Retinal pigment epithelial cell (primary cell): ENCODE results near the gene ADD1.
A peak's percentile ranks its signal among the peaks of the same experiment; 100 is the strongest.
"Not testable (repeated sequence)": the region's sequence is repeated elsewhere in the genome, so short reads cannot be mapped to it uniquely, and the experiment has no call there.

Experiments used
- DNase-seq: peaks from one replicate; pipeline ENCODE4 v3.0.0-alpha.2; 2010; ENCODE audit warnings: low read depth
- H3K4me3 ChIP-seq: 2 replicates; pipeline ENCODE4 v1.5.1; 2011; ENCODE audit warnings: mild to moderate bottlenecking, low read length, control low read depth, moderate library complexity
- TF ChIP-seq, protein P1 (sequence below): conservative IDR thresholded peaks from 2 replicates; pipeline ENCODE4 v1.5.1; 2011; ENCODE audit warnings: low read depth, low read length, control low read depth, inconsistent platforms

ADD1 gene

GRCh38 chr4:2937146-2937857 is 93.7 kb downstream of the ADD1 start:
- H3K4me3 ChIP-seq, result no peak overlapping the region
- peak; percentile 23 for DNase-seq
- TF ChIP-seq, protein P1, sequence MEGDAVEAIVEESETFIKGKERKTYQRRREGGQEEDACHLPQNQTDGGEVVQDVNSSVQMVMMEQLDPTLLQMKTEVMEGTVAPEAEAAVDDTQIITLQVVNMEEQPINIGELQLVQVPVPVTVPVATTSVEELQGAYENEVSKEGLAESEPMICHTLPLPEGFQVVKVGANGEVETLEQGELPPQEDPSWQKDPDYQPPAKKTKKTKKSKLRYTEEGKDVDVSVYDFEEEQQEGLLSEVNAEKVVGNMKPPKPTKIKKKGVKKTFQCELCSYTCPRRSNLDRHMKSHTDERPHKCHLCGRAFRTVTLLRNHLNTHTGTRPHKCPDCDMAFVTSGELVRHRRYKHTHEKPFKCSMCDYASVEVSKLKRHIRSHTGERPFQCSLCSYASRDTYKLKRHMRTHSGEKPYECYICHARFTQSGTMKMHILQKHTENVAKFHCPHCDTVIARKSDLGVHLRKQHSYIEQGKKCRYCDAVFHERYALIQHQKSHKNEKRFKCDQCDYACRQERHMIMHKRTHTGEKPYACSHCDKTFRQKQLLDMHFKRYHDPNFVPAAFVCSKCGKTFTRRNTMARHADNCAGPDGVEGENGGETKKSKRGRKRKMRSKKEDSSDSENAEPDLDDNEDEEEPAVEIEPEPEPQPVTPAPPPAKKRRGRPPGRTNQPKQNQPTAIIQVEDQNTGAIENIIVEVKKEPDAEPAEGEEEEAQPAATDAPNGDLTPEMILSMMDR, result no peak

GRCh38 chr4:2937986-2938385 is 94.3 kb downstream of the ADD1 start:
- TF ChIP-seq, protein P1, result no peak
- no peak for DNase-seq
- no peak overlapping the region for H3K4me3 ChIP-seq

- DNase-seq, result not testable (repeated sequence)
These were observed 94.8 kb downstream of the ADD1 start for GRCh38 chr4:2938411-2938810.

DNA sequence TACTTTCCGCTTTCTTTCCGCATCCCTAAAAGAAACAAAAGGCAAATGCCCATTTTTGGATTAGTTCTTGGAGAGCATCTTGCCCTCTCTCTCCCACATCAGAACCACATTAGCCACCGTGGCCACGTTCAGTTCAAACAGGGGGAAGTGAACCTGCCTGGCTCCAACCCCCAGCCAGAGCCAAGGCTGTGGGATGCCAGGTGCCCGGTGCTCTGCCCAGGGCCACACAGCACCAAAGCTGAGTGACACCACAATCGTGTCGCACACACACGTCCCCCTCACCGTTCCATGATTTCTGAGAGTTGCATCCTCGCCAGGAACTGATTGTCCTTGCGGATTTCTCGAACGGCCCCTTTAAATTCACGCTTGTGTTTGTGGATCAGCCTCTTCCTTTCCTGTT is 95.3 kb downstream of the ADD1 start:
- no peak overlapping the region for H3K4me3 ChIP-seq
- no peak for DNase-seq
- TF ChIP-seq, protein P1, result no peak

More at GRCh38 chr4:2938411-2938810, 94.8 kb downstream of the ADD1 start:
- not testable (repeated sequence) for H3K4me3 ChIP-seq

- no peak overlapping the region for H3K4me3 ChIP-seq
These were observed 96.0 kb downstream of the ADD1 start for GRCh38 chr4:2939383-2940243.

DNA sequence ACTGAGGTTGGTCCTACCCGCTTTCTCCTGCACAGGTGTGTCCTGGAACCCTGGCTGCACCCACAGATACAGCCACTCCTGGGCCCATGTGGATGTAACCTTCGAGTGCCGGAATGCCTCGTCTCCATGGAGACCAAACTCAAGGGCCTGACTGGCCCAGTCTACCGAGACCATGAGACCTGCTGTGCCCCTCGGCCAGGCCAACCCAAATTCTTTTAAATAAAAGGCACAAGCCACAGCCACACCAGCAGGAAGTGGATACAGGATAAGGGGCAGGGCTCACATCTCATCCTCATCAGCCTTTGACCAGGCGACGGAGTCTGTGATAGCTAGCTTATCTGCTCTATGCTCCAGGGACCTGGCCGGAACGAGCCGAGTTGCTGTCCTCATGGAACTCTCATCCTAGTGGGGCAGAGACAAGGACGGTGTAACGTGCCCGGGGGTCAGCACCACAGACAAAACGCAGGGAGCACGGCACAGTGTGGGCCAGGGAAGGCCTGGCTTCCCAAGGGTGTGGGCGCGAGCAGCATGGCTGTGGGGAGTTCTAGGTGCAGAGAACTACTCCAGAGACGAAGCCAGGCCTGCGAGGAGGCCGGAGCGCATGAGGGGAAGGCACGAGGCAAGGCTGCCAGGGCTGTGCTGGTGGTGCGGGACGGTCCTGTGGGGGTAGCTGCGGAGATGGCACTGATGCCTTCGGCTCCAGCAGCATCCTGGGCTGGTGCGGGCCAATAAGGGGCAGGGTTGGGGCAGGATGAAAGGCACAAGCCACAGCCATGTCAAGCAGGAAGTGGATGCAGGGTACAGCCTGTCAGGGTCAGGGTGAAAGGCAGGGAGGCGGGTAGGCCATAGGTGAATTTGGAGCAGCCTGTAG is 96.9 kb downstream of the ADD1 start:
- no peak for DNase-seq
- TF ChIP-seq, protein P1, result no peak
- no peak overlapping the region for H3K4me3 ChIP-seq

More at GRCh38 chr4:2939383-2940243, 96.0 kb downstream of the ADD1 start:
- TF ChIP-seq, protein P1, result no peak
- no peak for DNase-seq
